ENCODE results near the gene RITA1.
"Not testable (repeated sequence)": the region's sequence is repeated elsewhere in the genome, so short reads cannot be mapped to it uniquely, and the experiment has no call there.

Gene RITA1

GRCh38 chr12:113203852-113204760 is 18.6 kb downstream of the RITA1 start:
- DNase-seq (ENCODE audit: low spot score): no peak

- no peak for DNase-seq (ENCODE audit: low spot score)
These were observed 19.3 kb downstream of the RITA1 start for GRCh38 chr12:113204804-113205203.

DNA sequence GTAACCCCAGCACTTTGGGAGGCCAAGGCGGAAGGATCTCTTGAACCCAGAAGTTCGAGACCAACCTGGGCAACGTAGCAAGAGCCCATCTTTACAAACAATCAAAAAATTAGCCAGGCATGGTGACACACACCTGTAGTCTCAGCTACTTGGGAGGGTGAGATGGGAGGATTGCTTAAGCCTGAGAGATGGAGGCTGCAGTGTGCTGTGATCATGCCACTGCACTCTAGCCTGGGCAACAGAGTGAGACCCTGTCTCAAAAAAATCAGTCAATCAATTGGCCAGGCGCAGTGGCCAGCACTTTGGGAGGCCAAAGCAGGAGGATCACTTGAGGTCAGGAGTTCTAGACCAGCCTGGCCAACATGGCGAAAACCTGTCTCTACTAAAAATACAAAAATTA is 21.3 kb downstream of the RITA1 start:
- not testable (repeated sequence) for DNase-seq (ENCODE audit: low spot score)

- DNase-seq (ENCODE audit: low spot score): no peak
These were observed 22.1 kb downstream of the RITA1 start for GRCh38 chr12:113207613-113208040.

- DNase-seq (ENCODE audit: low spot score): peak; percentile 50
These were observed 22.8 kb downstream of the RITA1 start for GRCh38 chr12:113208041-113208934.

DNA sequence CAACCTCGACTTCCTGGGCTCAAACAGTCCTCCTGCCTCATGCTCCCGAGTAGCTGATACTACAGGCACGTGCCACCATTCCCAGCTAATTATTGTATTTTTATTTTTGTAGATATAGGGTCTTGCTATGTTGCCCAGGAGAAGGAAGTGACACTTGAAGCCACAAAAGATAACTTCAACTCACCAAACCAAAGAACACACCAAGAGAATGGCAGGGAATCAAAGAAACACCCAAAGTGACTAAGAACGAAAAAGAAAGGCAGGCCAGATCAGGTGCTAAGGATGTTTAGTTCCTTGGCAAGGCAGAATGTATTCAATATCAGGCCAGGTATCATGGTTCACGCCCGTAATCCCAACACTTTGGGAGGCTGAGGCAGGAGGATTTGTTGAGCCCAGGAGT is 25.6 kb downstream of the RITA1 start:
- no peak for DNase-seq (ENCODE audit: low spot score)

DNA sequence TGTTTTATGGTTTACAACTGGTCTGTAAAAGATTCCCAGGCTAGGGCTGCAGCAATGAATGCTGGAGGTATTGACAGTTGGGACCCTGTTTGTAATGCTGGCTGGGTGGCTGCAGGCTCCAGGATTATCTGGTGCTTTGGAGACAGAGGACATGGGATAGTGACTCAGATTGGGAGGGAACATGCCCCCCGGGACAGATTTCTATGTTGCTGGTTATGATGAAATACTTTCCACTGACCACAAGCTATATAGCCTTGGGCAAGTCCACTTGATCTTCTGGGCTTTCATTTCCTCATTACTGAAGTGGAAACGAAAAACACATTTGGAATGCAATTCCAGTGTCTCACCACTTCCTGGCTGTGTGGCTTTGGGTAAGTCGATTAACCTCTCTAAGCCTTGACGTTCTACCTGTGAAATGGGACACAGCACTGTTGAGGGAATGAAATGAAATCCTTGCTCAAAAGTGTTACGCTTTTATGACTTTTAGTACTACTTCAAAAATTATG is 29.4 kb downstream of the RITA1 start:
- DNase-seq (ENCODE audit: low spot score): peak; percentile 96

DNA sequence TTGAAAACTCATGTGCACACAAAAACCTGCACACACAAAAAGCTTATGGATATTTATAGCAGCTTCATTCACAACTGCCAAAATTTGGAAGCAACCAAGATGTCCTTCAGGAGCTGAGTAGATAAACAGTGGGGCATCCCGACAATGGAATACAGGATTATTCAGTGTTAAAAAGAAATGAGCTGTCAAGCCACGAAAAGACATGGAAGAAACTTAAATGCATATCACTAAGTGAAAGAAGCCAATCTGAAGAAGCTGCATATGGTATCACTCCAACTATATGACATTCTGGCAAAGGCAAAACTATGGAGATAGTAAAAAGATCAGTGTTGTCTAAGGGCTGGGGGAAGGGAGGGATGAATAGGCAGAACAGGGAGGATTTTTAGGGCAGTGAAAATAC is 30.5 kb downstream of the RITA1 start:
- DNase-seq (ENCODE audit: low spot score): no peak

DNA sequence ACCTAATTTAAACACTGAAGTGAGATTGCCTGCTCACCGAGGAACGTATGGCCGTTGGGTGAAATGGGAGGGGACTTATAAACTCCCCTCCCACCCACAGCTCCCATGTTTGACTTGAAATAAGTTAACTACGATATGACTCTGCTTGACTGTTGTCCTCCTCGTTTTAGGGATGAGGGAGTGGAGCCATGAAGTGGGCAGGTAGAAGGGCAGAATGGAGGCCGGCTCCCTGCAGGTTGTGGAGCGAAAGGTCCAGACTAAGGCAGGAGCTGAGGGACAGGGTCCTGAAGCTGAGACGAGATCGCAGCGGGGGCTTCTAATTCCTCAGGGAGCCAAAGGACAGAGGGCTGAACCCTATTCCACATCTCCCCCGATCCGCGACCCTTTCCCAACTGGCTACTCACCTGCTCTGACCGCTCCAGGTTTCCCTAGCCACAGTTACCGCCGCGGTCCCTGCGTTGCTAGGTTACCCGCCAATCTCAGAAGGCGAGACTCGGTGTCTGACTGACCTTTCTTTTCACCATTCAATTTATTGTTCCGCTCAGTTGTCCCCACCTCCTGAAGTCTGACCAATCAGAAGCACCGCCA is 35.2 kb downstream of the RITA1 start:
- no peak for DNase-seq (ENCODE audit: low spot score)

DNA sequence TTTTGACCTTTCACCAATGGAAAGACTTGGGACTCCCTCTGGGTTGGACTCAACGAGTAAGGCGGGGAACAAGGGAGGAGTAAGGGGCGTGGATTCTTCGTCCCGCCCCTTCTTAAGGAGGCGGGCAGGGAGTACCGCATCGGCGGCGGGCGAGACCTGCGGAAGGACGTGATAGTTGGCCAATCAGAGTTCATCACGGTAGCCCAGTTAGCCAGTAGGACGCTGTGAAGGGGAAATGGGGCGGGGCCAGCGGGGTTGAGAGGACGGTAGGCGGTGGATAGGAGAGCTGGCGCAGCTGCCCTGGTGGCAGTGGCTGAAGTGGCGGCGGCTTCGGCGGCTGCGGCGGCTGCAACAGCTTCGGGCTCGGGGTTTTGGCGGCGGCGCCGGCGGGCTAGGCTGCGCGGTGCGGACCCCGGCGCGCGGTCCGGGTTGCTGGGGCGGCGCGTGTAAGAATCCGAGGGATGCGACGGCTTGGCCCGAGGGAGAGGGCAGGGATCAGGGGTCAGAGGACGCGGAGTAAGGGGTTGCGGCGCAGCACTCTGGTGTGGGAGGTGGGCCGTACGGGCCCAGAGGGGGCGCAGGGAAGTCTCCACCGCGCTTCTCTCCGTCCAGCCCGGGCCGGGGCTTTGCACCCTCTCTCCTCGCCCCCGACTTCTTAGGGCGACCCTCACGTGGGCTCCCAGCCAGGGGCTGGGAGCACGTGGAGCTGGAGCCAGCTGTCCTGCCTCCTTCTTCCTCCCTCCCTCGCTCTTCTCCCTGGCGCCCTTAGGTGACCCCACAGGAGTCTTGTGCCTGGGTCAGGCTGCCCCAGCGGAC is 35.9 kb downstream of the RITA1 start, which contains the start of gene TPCN1:
TPCN1 (plus strand) TSS at position 284 of the 816 bp plus-strand sequence. CDS start 5,389 bp downstream, outside the sequence.
- peak; percentile 98 for DNase-seq (ENCODE audit: low spot score)

DNA sequence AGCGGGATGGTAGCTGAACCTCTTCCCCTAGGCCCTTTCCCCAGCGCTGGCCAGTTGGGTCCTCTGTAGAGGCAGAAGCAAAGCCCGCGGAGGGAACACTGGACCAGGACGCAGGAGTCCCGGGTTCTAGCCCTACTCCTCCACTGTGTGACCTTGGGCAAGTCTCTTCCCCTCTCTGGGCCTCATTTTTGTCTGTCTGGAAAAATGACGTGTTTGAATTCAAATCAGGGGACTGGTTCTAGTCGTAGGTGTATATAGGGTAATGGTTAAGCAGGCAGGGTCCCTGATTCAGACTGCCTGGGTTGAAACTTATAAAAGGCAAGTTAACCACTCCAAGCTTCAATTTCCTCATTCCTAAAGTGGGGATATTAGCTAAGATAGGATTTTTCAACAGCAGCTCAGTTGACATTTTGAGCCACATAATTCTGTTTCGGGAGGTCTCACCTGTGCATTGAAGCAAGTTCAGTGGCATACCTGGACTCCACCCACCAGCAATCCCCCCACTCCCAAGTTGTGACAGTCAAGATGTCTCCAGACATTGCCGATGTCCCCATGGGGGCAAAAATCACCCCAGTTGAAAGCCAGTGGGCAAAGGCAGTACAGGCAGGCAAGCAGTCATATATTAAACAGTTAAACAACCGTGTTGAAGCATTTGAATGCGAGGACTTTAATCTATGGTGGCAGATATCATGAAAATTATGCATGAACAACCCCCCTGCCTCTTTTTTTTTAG is 36.6 kb downstream of the RITA1 start:
- no peak for DNase-seq (ENCODE audit: low spot score)

- DNase-seq (ENCODE audit: low spot score): peak; percentile 72
These were observed 37.4 kb downstream of the RITA1 start for GRCh38 chr12:113222730-113223531.

GRCh38 chr12:113224955-113225354 is 39.4 kb downstream of the RITA1 start:
- DNase-seq (ENCODE audit: low spot score): no peak

GRCh38 chr12:113226696-113227568 is 41.4 kb downstream of the RITA1 start:
- no peak for DNase-seq (ENCODE audit: low spot score)

- DNase-seq (ENCODE audit: low spot score): no peak
These were observed 42.3 kb downstream of the RITA1 start for GRCh38 chr12:113227686-113228391.

DNA sequence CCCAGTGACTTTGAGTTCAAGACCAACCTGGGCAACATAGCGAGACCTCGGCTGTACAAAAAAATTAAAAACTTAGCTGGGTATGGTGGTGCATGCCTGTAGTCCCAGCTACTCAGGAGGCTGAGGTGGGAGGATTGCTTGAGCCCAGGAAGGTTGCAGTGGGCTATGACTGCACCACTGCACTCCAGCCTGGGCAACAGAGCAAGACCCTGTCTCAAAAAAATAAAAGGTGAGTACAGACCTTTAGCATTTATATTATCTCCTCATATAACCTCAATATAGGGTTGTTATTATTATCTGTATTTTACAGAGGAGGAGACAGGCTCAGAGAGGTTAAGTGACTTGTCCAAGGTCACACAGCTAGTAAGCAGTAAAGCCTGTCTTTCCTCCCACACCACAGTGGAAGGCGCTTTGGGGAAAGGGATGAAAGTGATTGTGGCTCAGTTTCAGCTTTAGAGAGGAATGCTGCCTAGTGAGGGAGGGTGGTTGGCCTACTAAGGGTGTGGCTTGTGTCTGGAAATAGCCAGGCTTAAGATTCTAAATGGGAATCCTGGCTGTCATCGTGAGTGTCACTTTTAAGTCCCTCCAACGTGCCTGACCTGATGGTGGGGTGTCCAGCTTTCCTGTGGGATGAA is 43.0 kb downstream of the RITA1 start:
- no peak for DNase-seq (ENCODE audit: low spot score)
